Measurements from ENCODE around the gene SMARCB1.

The SMARCB1 gene

GRCh38 chr22:23803001-23803819, 16.4 kb downstream of the SMARCB1 start:
- DNase-seq (ENCODE audit: low read depth), result no peak

- no peak for DNase-seq (ENCODE audit: low read depth)
Measured at GRCh38 chr22:23804781-23805291, 18.1 kb downstream of the SMARCB1 start.

- no peak for DNase-seq (ENCODE audit: low read depth)
Measured at GRCh38 chr22:23806837-23807236, 20.1 kb downstream of the SMARCB1 start.

- no peak for DNase-seq (ENCODE audit: low read depth)
Measured at GRCh38 chr22:23812378-23812777, 25.6 kb downstream of the SMARCB1 start.

- no peak for DNase-seq (ENCODE audit: low read depth)
Measured at GRCh38 chr22:23815541-23816155, 28.9 kb downstream of the SMARCB1 start.

- DNase-seq (ENCODE audit: low read depth), result no peak
Measured at GRCh38 chr22:23816156-23816976, 29.6 kb downstream of the SMARCB1 start.

- no peak for DNase-seq (ENCODE audit: low read depth)
Measured at GRCh38 chr22:23817146-23817545, 30.4 kb downstream of the SMARCB1 start.

- no peak for DNase-seq (ENCODE audit: low read depth)
Measured at GRCh38 chr22:23818541-23818940, 31.8 kb downstream of the SMARCB1 start.

GRCh38 chr22:23820748-23821211, 34.0 kb downstream of the SMARCB1 start:
- DNase-seq (ENCODE audit: low read depth), result no peak

- DNase-seq (ENCODE audit: low read depth), result no peak
Measured at GRCh38 chr22:23822101-23822671, 35.4 kb downstream of the SMARCB1 start.

- no peak for DNase-seq (ENCODE audit: low read depth)
Measured at GRCh38 chr22:23823331-23823791, 36.6 kb downstream of the SMARCB1 start.

GRCh38 chr22:23824476-23825245, 37.9 kb downstream of the SMARCB1 start:
- DNase-seq (ENCODE audit: low read depth), result no peak

GRCh38 chr22:23825246-23825905, 38.6 kb downstream of the SMARCB1 start:
- DNase-seq (ENCODE audit: low read depth), result no peak

GRCh38 chr22:23826510-23827350, 40.0 kb downstream of the SMARCB1 start:
- no peak for DNase-seq (ENCODE audit: low read depth)

- no peak for DNase-seq (ENCODE audit: low read depth)
Measured at GRCh38 chr22:23827351-23827995, 40.7 kb downstream of the SMARCB1 start.

GRCh38 chr22:23828800-23829680, 42.3 kb downstream of the SMARCB1 start:
- DNase-seq (ENCODE audit: low read depth), result no peak

GRCh38 chr22:23829845-23830372, 43.1 kb downstream of the SMARCB1 start:
- no peak for DNase-seq (ENCODE audit: low read depth)

GRCh38 chr22:23831261-23831660, 44.5 kb downstream of the SMARCB1 start:
- DNase-seq (ENCODE audit: low read depth), result no peak
